Amniotic epithelial cell (primary cell): Measurements from ENCODE around the gene FSHB.
"Not testable (repeated sequence)": the region's sequence is repeated elsewhere in the genome, so short reads cannot be mapped to it uniquely, and the experiment has no call there.

Experiments used
- DNase-seq: peaks from one replicate; pipeline ENCODE4 v3.0.0-alpha.2; 2010; ENCODE audit warnings: low read depth

Gene FSHB

GRCh38 chr11:30268638-30269037 lies 37.8 kb downstream of the FSHB start:
- not testable (repeated sequence) for DNase-seq

GRCh38 chr11:30270671-30271070 lies 39.9 kb downstream of the FSHB start:
- DNase-seq: no peak

- DNase-seq: no peak
Measured at GRCh38 chr11:30277176-30277575, 46.4 kb downstream of the FSHB start.

GRCh38 chr11:30279796-30280195 lies 49.0 kb downstream of the FSHB start:
- no peak for DNase-seq

- DNase-seq: no peak
Measured at GRCh38 chr11:30281476-30282288, 50.9 kb downstream of the FSHB start.

GRCh38 chr11:30282289-30282631 lies 51.4 kb downstream of the FSHB start:
- no peak for DNase-seq
